GM18499 (cell line): ENCODE measurements around the gene TOM1L2.
"Not testable (repeated sequence)": the region's sequence is repeated elsewhere in the genome, so short reads cannot be mapped to it uniquely, and the experiment has no call there.

Experiments
- ATAC-seq: cut with Tn5 transposase; IDR thresholded peaks from one replicate; pipeline ENCODE4 v1.9.1; 2021; ENCODE audit warnings: moderate number of reproducible peaks; ENCODE audit not compliant: insufficient read depth, unreplicated experiment

TOM1L2 gene

GRCh38 chr17:17813055-17813724, 159.0 kb downstream of the TOM1L2 start:
- no peak for ATAC-seq

- ATAC-seq, result no peak
These were observed 159.8 kb downstream of the TOM1L2 start for GRCh38 chr17:17812211-17813054.

GRCh38 chr17:17811381-17812210, 160.6 kb downstream of the TOM1L2 start:
- ATAC-seq, result no peak

DNA sequence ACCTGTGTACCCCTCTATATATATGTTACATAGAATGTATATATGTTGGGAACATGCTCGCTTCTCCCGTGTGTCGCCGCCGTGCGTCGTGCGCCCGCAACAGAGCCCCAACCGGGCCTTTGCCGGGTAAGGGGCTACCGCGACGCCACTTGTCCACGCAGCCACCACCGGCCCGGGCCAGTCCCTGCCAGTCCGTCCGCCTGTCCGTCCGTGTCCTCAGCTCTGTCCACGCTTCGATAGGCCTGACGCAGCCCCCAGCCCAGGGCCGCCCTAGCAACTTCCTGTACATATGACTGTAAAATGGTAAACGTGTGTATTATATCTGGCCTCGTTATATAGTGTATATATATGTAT, 161.3 kb downstream of the TOM1L2 start:
- no peak for ATAC-seq

DNA sequence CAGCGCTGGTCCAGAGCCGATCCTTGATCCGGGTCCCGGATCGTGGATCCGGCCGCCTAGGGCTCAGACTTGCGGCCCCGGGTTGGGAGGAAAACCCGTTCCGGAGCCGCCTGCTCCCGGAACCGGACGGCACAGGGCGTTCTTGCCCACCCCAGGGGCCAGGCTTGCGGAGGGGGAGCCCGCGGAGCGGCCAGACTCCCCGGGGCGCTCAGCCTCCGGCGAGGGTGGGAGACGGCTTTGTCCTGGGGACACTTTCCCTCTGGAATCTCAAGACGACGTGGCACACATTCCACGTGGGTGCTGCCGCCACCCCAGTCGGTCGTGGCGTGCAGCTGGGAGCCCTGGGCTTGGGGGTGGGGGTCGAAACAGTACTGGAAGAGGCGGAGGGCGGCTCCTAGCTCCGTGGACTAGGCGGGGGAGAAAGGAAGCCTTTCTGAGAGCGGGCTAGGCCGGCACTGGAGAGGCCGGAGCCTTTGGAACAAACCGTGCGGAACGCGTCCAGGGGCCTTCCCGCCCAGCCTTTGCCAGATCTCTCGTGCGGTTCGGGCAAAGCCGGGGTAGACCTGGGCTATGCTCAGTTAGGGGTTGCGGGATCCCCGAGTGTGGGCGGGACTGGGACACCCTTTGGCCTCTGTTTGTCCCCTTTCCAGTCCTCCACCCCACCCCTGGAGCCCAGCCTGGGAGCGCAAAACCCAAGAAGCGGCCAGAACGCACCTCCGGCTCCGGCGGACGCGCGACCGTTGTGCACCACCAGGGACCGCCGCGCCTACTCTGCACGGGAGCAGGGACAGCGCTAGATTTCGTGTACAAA, 161.9 kb downstream of the TOM1L2 start:
- no peak for ATAC-seq

DNA sequence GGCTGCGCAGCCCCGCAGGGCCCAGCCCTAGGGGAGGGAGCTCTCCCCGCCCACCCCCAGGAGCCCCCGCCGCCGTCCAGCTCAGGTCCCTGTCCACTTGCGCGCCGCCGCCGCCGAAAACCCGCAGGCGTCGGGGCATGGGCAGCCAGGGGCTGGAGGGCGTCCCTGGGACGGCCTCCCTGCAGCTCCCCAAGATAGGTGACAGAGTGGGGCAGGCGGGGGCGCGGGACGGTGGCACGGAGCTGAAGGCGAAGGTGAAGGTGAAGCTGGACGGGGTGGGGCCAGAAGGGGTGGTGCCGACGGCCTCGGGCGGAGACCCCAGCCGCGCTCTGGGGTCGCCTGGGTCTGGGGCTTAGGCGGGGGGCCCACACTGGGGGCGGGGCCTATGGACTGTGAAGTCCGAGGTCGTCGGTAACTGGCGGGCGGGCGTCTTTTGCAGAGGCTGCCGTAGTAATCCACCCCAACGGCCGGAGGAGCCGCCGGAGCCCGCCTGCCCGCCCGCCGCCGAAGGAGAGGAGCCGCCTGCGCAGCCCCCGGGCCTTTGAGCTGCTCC, 162.6 kb downstream of the TOM1L2 start:
- ATAC-seq, result no peak

- no peak for ATAC-seq
These were observed 163.3 kb downstream of the TOM1L2 start for GRCh38 chr17:17808706-17809432.

- ATAC-seq, result not testable (repeated sequence)
These were observed 164.0 kb downstream of the TOM1L2 start for GRCh38 chr17:17808200-17808599.

DNA sequence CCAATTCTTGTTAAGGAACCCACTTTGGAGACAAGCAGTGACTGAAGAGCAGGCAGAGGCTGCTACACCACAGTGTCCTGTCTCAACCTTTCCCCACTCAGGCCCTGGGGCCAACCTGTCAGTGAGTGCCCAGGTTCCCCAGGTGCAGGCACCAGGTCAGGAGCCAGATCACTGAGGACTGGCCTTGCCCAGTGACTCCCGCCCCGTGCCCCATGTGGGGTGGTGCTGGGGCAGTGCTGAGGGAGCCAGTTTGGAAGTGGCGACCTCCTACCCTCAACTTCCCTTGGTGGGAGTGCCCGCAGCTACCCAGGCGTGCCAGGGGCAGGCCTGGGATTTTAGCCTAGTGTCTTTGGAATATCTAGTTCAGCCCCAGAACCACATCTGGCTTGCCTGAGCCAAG, 164.8 kb downstream of the TOM1L2 start:
- no peak for ATAC-seq

DNA sequence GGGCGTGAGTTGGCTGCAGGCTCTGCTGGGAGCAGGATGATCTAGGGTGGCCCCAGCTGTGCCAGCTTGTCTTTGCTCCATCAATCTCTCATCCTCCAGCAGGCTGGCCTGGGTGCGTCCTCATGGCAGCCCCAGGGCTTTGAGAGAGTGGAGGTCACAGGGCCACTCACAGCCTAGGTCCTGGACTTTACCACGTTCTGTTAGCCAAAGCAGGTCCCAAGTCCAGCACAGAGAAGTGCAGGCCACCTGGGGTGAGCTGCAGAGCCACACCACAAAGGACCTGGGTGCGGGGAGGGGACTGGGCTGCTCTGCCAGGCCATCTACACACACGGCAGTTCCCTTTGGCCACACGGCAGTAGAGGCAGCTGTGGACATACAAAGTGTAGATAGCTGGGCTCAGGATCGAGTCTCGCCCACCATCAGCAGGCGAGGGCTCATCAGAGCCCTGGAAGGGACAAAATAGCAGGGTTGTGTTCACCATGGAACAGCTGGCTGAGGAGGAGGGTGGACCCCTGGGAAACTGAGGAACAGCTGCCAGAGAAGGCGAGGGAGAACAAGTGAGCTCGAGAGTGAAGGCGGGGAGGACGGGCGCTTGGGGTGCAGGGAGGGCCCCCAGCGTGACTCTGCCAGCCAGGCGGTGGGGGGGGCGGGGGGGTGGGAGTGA, 165.5 kb downstream of the TOM1L2 start:
- no peak for ATAC-seq

GRCh38 chr17:17806035-17806434, 166.2 kb downstream of the TOM1L2 start:
- no peak for ATAC-seq

- ATAC-seq, result no peak
These were observed 166.6 kb downstream of the TOM1L2 start for GRCh38 chr17:17805575-17805974.

GRCh38 chr17:17804007-17804406, 168.2 kb downstream of the TOM1L2 start:
- no peak for ATAC-seq

GRCh38 chr17:17801800-17802481, 170.3 kb downstream of the TOM1L2 start:
- ATAC-seq, result no peak

GRCh38 chr17:17800504-17801021, 171.6 kb downstream of the TOM1L2 start:
- no peak for ATAC-seq

DNA sequence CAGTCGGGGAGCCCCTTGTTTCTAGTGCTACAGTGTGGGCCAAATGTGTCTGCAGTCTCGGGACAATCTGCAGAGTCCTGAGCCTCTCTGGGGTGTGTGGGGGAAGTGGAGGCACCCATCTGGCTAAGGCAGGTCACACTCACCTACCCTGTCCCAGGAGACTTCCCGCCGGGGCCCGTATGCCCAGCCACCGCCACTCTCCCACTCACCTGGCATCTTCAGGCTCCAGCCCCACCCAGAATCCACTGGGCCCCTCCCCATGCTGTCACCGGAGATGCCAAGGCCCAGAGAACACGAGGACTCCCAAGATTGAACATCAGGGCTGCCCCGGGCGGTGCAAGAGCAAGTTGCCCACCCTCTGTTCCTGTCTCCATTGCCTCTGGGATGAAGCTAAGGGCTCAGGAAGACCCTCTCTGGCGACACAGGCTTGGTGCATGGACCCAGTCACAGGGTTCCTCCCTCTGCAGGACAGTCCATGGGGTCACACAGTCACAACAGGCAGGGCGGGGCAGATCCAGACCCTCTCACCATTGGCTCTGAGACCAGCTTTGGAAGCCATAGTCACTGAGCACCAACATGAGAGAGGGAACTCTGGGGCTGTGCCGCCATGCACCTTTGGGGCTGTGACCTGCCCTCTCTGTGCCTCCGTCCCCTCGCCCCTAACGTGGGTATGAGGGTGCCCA, 173.5 kb downstream of the TOM1L2 start:
- no peak for ATAC-seq

GRCh38 chr17:17798010-17798556, 174.1 kb downstream of the TOM1L2 start:
- no peak for ATAC-seq
